GM19324 (cell line): ENCODE data around the gene DAB2IP.

ENCODE experiments used
- ATAC-seq: cut with Tn5 transposase; IDR thresholded peaks from one replicate; pipeline ENCODE4 v1.9.1; 2021; ENCODE audit warnings: mild to moderate bottlenecking, moderate library complexity; ENCODE audit not compliant: unreplicated experiment, low FRiP score

Gene DAB2IP

GRCh38 chr9:121770415-121771273 lies 119.2 kb downstream of the DAB2IP start:
- ATAC-seq, result no peak

- ATAC-seq, result no peak
These were observed 120.0 kb downstream of the DAB2IP start for GRCh38 chr9:121771418-121771817.

GRCh38 chr9:121771851-121772599 lies 120.6 kb downstream of the DAB2IP start:
- no peak for ATAC-seq

GRCh38 chr9:121772600-121773285 lies 121.3 kb downstream of the DAB2IP start:
- no peak for ATAC-seq

GRCh38 chr9:121773286-121773953 lies 122.0 kb downstream of the DAB2IP start:
- ATAC-seq, result no peak

GRCh38 chr9:121773954-121774714 lies 122.7 kb downstream of the DAB2IP start:
- ATAC-seq, result no peak

- no peak for ATAC-seq
These were observed 123.5 kb downstream of the DAB2IP start for GRCh38 chr9:121774715-121775613.

GRCh38 chr9:121776001-121776738 lies 124.7 kb downstream of the DAB2IP start:
- no peak for ATAC-seq

- ATAC-seq, result no peak
These were observed 125.6 kb downstream of the DAB2IP start for GRCh38 chr9:121776739-121777637.

- ATAC-seq, result no peak
These were observed 127.1 kb downstream of the DAB2IP start for GRCh38 chr9:121778252-121779225.

- ATAC-seq, result no peak
These were observed 128.1 kb downstream of the DAB2IP start for GRCh38 chr9:121779381-121780117.

- no peak for ATAC-seq
These were observed 129.0 kb downstream of the DAB2IP start for GRCh38 chr9:121780177-121781040.

- no peak for ATAC-seq
These were observed 129.7 kb downstream of the DAB2IP start for GRCh38 chr9:121781145-121781548.

- no peak for ATAC-seq
These were observed 130.4 kb downstream of the DAB2IP start for GRCh38 chr9:121781701-121782464.
